Mesenchymal stem cell (in vitro differentiated cells and primary cell): ENCODE data around the gene SYNPO.

Source experiments
- DNase-seq: peaks from one replicate; pipeline ENCODE4 v3.0.0-alpha.2; 2013
- H2AFZ ChIP-seq: one replicate; pipeline ENCODE4 v1.6.1; 2013; ENCODE audit warnings: low read depth, mild to moderate bottlenecking, control low read depth, inconsistent platforms, low read length, moderate library complexity
- H2AK5ac ChIP-seq: 2 replicates; pipeline ENCODE4 v1.6.1; 2013; ENCODE audit warnings: low read length, moderate library complexity, mild to moderate bottlenecking, inconsistent platforms; ENCODE audit not compliant: severe bottlenecking
- H2BK120ac ChIP-seq: one replicate; pipeline ENCODE4 v1.6.1; 2013; ENCODE audit warnings: low read depth, mild to moderate bottlenecking, inconsistent platforms, low read length, moderate library complexity
- H2BK12ac ChIP-seq, 2 experiments: one replicate each; pipeline ENCODE4 v1.6.1; 2013; ENCODE audit warnings: inconsistent platforms in 2 of 2, low read length in 2 of 2, mild to moderate bottlenecking in 2 of 2, moderate library complexity in 2 of 2, control low read depth in 1 of 2
- H2BK15ac ChIP-seq: one replicate; pipeline ENCODE4 v1.6.1; 2013; ENCODE audit warnings: mild to moderate bottlenecking, low read depth, inconsistent platforms; ENCODE audit not compliant: poor library complexity, severe bottlenecking
- H2BK5ac ChIP-seq: 2 replicates; pipeline ENCODE4 v1.6.1; 2013; ENCODE audit warnings: low read depth, mild to moderate bottlenecking, low read length, control low read depth, inconsistent platforms; ENCODE audit not compliant: poor library complexity, severe bottlenecking
- H3K14ac ChIP-seq, 2 experiments: one replicate each; pipeline ENCODE4 v1.6.1; 2013; ENCODE audit warnings: inconsistent platforms in 2 of 2, low read length in 2 of 2, control low read depth in 1 of 2, mild to moderate bottlenecking in 1 of 2, moderate library complexity in 1 of 2
- H3K18ac ChIP-seq, 2 experiments: one replicate each; pipeline ENCODE4 v1.6.1; 2013; ENCODE audit warnings: inconsistent platforms in 2 of 2, low read length in 2 of 2, control low read depth in 1 of 2, low read depth in 1 of 2, mild to moderate bottlenecking in 1 of 2
- H3K23ac ChIP-seq, 2 experiments: one replicate each; pipeline ENCODE4 v1.6.1; 2013; ENCODE audit warnings: inconsistent platforms in 2 of 2, low read length in 2 of 2, mild to moderate bottlenecking in 2 of 2, moderate library complexity in 2 of 2, control low read depth in 1 of 2
- H3K27ac ChIP-seq: 2 replicates; pipeline ENCODE4 v1.5.1; 2013; ENCODE audit warnings: mild to moderate bottlenecking, moderate library complexity, low read length, control low read depth, inconsistent platforms; ENCODE audit not compliant: poor library complexity, severe bottlenecking
- H3K27me3 ChIP-seq, 2 experiments: 2 replicates each; pipeline versions ENCODE4 v1.6.1 to v1.7.0; 2013; ENCODE audit warnings: low read length in 2 of 2, mild to moderate bottlenecking in 2 of 2, moderate library complexity in 2 of 2, control low read depth in 1 of 2, inconsistent platforms in 1 of 2; ENCODE audit not compliant: control insufficient read depth in 1 of 2, insufficient read depth in 1 of 2
- H3K36me3 ChIP-seq, 2 experiments: 2 replicates each; pipeline versions ENCODE4 v1.6.1 to v1.7.0; 2013; ENCODE audit warnings: low read length in 2 of 2, control low read depth in 1 of 2, inconsistent platforms in 1 of 2, low read depth in 1 of 2, mild to moderate bottlenecking in 1 of 2; ENCODE audit not compliant: insufficient read depth in 2 of 2, control insufficient read depth in 1 of 2
- H3K4ac ChIP-seq, 2 experiments: one replicate each; pipeline ENCODE4 v1.6.1; 2013; ENCODE audit warnings: inconsistent platforms in 2 of 2, low read length in 2 of 2, mild to moderate bottlenecking in 2 of 2, moderate library complexity in 2 of 2, control low read depth in 1 of 2, low read depth in 1 of 2
- H3K4me1 ChIP-seq: 2 replicates; pipeline ENCODE4 v1.6.1; 2013; ENCODE audit warnings: low read depth, low read length, control low read depth; ENCODE audit not compliant: control insufficient read depth, insufficient read depth
- H3K4me2 ChIP-seq: 2 replicates; pipeline ENCODE4 v1.6.1; 2013; ENCODE audit warnings: low read length, mild to moderate bottlenecking, inconsistent platforms; ENCODE audit not compliant: poor library complexity, severe bottlenecking
- H3K4me3 ChIP-seq, 2 experiments: 2 replicates each; pipeline versions ENCODE4 v1.5.1 to v1.7.0; 2013; ENCODE audit warnings: low read length in 2 of 2, mild to moderate bottlenecking in 2 of 2, control low read depth in 1 of 2, low read depth in 1 of 2; ENCODE audit not compliant: insufficient read depth in 1 of 2
- H3K79me1 ChIP-seq: replicated peaks from 2 replicates; pipeline ENCODE4 v1.6.1; 2013; ENCODE audit warnings: mild to moderate bottlenecking, control low read depth, low read length, inconsistent platforms; ENCODE audit not compliant: poor library complexity, severe bottlenecking
- H3K9ac ChIP-seq: 2 replicates; pipeline ENCODE4 v1.7.0; 2013; ENCODE audit warnings: mild to moderate bottlenecking, low read length, moderate library complexity
- H3K9me3 ChIP-seq: 2 replicates; pipeline ENCODE4 v1.7.0; 2013; ENCODE audit warnings: mild to moderate bottlenecking, low read length; ENCODE audit not compliant: control insufficient read depth
- H4K8ac ChIP-seq: one replicate; pipeline ENCODE4 v1.6.1; 2013; ENCODE audit warnings: inconsistent platforms, mild to moderate bottlenecking, low read length, moderate library complexity
- H4K91ac ChIP-seq: one replicate; pipeline ENCODE4 v1.6.1; 2013; ENCODE audit warnings: mild to moderate bottlenecking, low read length, inconsistent platforms
- WGBS: methylation state at CpG from one replicate; pipeline ENCODE4 v1.1.7; 2013; ENCODE audit warnings: mixed read lengths; 5-methylcytosine and 5-hydroxymethylcytosine counted together

The SYNPO gene

GRCh38 chr5:150622157-150622556 is 18.3 kb upstream of the SYNPO start:
- no peak overlapping the region for H2AK5ac ChIP-seq
- no peak overlapping the region for H2AFZ ChIP-seq
- no peak overlapping the region for H2BK15ac ChIP-seq
- 46% methylated on average over 2 of the region's 2 CpGs for WGBS
- no peak overlapping the region for H2BK5ac ChIP-seq
- H3K9ac ChIP-seq: no peak overlapping the region
- no peak overlapping the region for H3K27ac ChIP-seq
- H2BK120ac ChIP-seq: no peak overlapping the region
- no peak overlapping the region for H4K8ac ChIP-seq
- no peak overlapping the region for H3K4me3 ChIP-seq
- no peak overlapping the region for H3K23ac ChIP-seq
- no peak overlapping the region for H3K4me2 ChIP-seq
- H4K91ac ChIP-seq: no peak overlapping the region
- peaks cover 0 to 37% of the 10 kb centered on the region in 2 experiments for H3K27me3 ChIP-seq
- H3K18ac ChIP-seq: no peak overlapping the region
- no peaks in the 10 kb centered on the region for H3K9me3 ChIP-seq
- H3K4me1 ChIP-seq: peaks cover 27% of the 10 kb centered on the region
- no peaks in the 10 kb centered on the region for H3K36me3 ChIP-seq
- H3K4ac ChIP-seq: no peak overlapping the region
- H2BK12ac ChIP-seq: no peak overlapping the region
- no peak for DNase-seq
- no peaks in the 10 kb centered on the region for H3K79me1 ChIP-seq
- H3K14ac ChIP-seq: no peak overlapping the region

- no peak for DNase-seq
- no peak overlapping the region for H3K9ac ChIP-seq
- H2BK12ac ChIP-seq: no peak overlapping the region
- no peak overlapping the region for H2BK120ac ChIP-seq
- H4K8ac ChIP-seq: no peak overlapping the region
- no peak overlapping the region for H3K14ac ChIP-seq
- no peak overlapping the region for H2BK15ac ChIP-seq
- H2BK5ac ChIP-seq: no peak overlapping the region
- H2AK5ac ChIP-seq: no peak overlapping the region
- no peak overlapping the region for H3K4me3 ChIP-seq
- H3K9me3 ChIP-seq: no peaks in the 10 kb centered on the region
- no peaks in the 10 kb centered on the region for H3K36me3 ChIP-seq
- no peak overlapping the region for H2AFZ ChIP-seq
- no peak overlapping the region for H3K27ac ChIP-seq
- 77% methylated on average over 7 of the region's 7 CpGs for WGBS
- no peak overlapping the region for H4K91ac ChIP-seq
- no peak overlapping the region for H3K4ac ChIP-seq
- peaks cover 0 to 37% of the 10 kb centered on the region in 2 experiments for H3K27me3 ChIP-seq
- H3K18ac ChIP-seq: no peak overlapping the region
- H3K4me2 ChIP-seq: no peak overlapping the region
- H3K79me1 ChIP-seq: no peaks in the 10 kb centered on the region
- no peak overlapping the region for H3K23ac ChIP-seq
- H3K4me1 ChIP-seq: peaks cover 25% of the 10 kb centered on the region
These were observed 17.1 kb upstream of the SYNPO start for GRCh38 chr5:150623152-150623877.

DNA sequence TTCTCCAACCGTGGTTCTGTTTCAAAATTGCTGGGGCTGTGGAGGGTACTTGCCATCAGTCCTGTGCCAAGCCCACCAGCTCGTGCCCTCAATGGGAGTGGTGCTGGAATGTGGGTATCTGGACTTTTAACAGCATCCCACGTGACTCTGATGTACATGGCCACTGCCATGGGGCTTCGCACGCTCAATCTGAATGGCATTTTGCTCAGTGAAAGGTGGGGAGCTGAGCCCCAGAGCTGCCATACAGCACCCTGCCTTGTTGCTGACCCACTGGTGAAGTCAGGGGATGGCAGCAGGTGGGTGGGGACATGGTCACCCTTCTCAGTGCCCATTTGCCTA is 16.6 kb upstream of the SYNPO start:
- Histone ChIP-seq H2BK15ac (peak overlapping the region; percentile 60), H3K4ac (peak overlapping the region in 1 of 2 experiments; percentile 10), H2AFZ (no peak overlapping the region), H3K27me3 (peaks cover 0 to 37% of the 10 kb centered on the region in 2 experiments), H4K91ac (peak overlapping the region; percentile 18), H3K4me3 (peak overlapping the region in 1 of 2 experiments; percentile 56), H2BK120ac (no peak overlapping the region), H3K14ac (no peak overlapping the region), H3K23ac (no peak overlapping the region), H2BK12ac (peak overlapping the region; percentile 15 to 21), H3K4me2 (no peak overlapping the region), H2BK5ac (no peak overlapping the region), H2AK5ac (no peak overlapping the region), H3K9ac (no peak overlapping the region), H3K27ac (no peak overlapping the region), H4K8ac (peak overlapping the region; percentile 45), H3K9me3 (no peaks in the 10 kb centered on the region), H3K18ac (no peak overlapping the region), H3K4me1 (peaks cover 22% of the 10 kb centered on the region), H3K36me3 (no peaks in the 10 kb centered on the region), H3K79me1 (no peaks in the 10 kb centered on the region)
- WGBS: 79% methylated on average over 5 of the region's 5 CpGs
- no peak for DNase-seq

- Histone ChIP-seq H2BK120ac (peak overlapping the region; percentile 67), H3K4ac (peak overlapping the region; percentile 3 to 60), H3K79me1 (no peaks in the 10 kb centered on the region), H2AK5ac (no peak overlapping the region), H3K27me3 (peaks cover 0 to 37% of the 10 kb centered on the region in 2 experiments), H3K4me2 (peak overlapping the region; percentile 84), H2BK5ac (no peak overlapping the region), H3K9ac (peak overlapping the region; percentile 67), H2AFZ (peak overlapping the region; percentile 66), H3K23ac (no peak overlapping the region), H3K36me3 (no peaks in the 10 kb centered on the region), H3K4me3 (peak overlapping the region; percentile 57 to 79), H3K18ac (peak overlapping the region in 1 of 2 experiments; percentile 86), H2BK12ac (peak overlapping the region; percentile 0 to 1), H2BK15ac (peak overlapping the region; percentile 31), H3K4me1 (peaks cover 19% of the 10 kb centered on the region), H3K27ac (no peak overlapping the region), H4K91ac (peak overlapping the region; percentile 40), H3K14ac (peak overlapping the region in 1 of 2 experiments; percentile 37), H4K8ac (peak overlapping the region; percentile 5), H3K9me3 (no peaks in the 10 kb centered on the region)
- no peak for DNase-seq
- 9% methylated on average over 33 of the region's 74 CpGs for WGBS
These were observed 15.9 kb upstream of the SYNPO start for GRCh38 chr5:150624334-150625163.
